HCT116 (cell line): ENCODE results near the gene AIF1L. TPM values are rescaled to one million over a fixed set of nuclear protein-coding genes. Genes with fewer than 3 reads are reported as not detected.

Experiments used
- ATAC-seq: fragments of 200-7000 bp; cut with Tn5 transposase; 2 replicates; pipeline ENCODE4 v1.9.1; 2020; ENCODE audit warnings: mild to moderate bottlenecking, moderate library complexity
- BruUV-seq: library from RNA; stranded (reverse); fragments of 400-500 nt; replicated peaks from 2 replicates; lab custom pipeline; 2021; lab: Mats Ljungman, UMichigan
- CTCF ChIA-PET: fragments of 300-600 bp; sonication (Branson Sonifier 250); formaldehyde crosslinking; loops from one replicate; lab custom pipeline; 2021; ENCODE audit warnings: antibody characterized with exemption; lab: Charles Lee
- POLR2A ChIA-PET: fragments of 300-600, 350-600 bp; sonication (Branson Sonifier 250); formaldehyde crosslinking; loops from one replicate; lab custom pipeline; 2021; ENCODE audit warnings: antibody characterized with exemption; lab: Charles Lee
- RAD21 ChIA-PET, 2 experiments: fragments of 300-600 bp; sonication (Branson Sonifier 250); formaldehyde crosslinking; loops; one replicate each; lab custom pipeline; 2023; ENCODE audit warnings: low total read pairs in 2 of 2; ENCODE audit not compliant: uncharacterized antibody in 2 of 2, unreplicated experiment in 2 of 2, low non-redundant PET in 1 of 2; lab: Charles Lee
- DNase-seq: peaks from one replicate; pipeline ENCODE4 v3.0.0-alpha.2; 2010; ENCODE audit warnings: low read depth, low spot score
- H2AFZ ChIP-seq: fragments of 200-600 bp; shearing (Covaris generic), sonication (generic); 2 replicates; pipeline ENCODE4 v1.6.1; 2017; ENCODE audit warnings: low read depth, mixed run types, mixed read lengths, antibody characterized with exemption, low read length; ENCODE audit not compliant: poor library complexity, severe bottlenecking
- H3K27ac ChIP-seq: 2 replicates; pipeline ENCODE4 v1.5.1; 2012; ENCODE audit warnings: low read depth, low read length
- H3K27me3 ChIP-seq: fragments of 200-600 bp; sonication (generic); 2 replicates; pipeline ENCODE4 v1.6.1; 2016; ENCODE audit warnings: mixed run types, low read length, mixed read lengths; ENCODE audit not compliant: insufficient read depth
- H3K36me3 ChIP-seq, 2 experiments: fragments of 200-500 bp in 1 of 2; fragments of 200-600 bp in 1 of 2; sonication (Bioruptor generic) in 1 of 2; sonication (generic) in 1 of 2; 2 replicates each; pipeline versions ENCODE4 v1.5.1 to v1.6.1; 2014 to 2016; ENCODE audit warnings: low read length in 2 of 2, inconsistent platforms in 1 of 2, mixed read lengths in 1 of 2, mixed run types in 1 of 2; ENCODE audit not compliant: insufficient read depth in 2 of 2, control insufficient read depth in 1 of 2
- H3K4me1 ChIP-seq, 2 experiments: fragments of 200-600 bp in 1 of 2; sonication (generic) in 1 of 2; 2 replicates each; pipeline versions ENCODE4 v1.5.1 to v1.6.1; 2012 to 2017; ENCODE audit warnings: low read length in 2 of 2, inconsistent platforms in 1 of 2, mild to moderate bottlenecking in 1 of 2, mixed read lengths in 1 of 2, mixed run types in 1 of 2, moderate library complexity in 1 of 2; ENCODE audit not compliant: insufficient read depth in 2 of 2, control insufficient read depth in 1 of 2
- H3K4me2 ChIP-seq: fragments of 200-600 bp; sonication (generic); 2 replicates; pipeline ENCODE4 v1.6.1; 2017; ENCODE audit warnings: mixed run types, low read length, mixed read lengths
- H3K4me3 ChIP-seq, 2 experiments: fragments of 200-600 bp in 1 of 2; sonication (generic) in 1 of 2; replicated peaks in 1 of 2; 2 replicates each; pipeline ENCODE4 v1.5.1; 2011 to 2016; ENCODE audit warnings: low read length in 2 of 2, control low read depth in 1 of 2, low read depth in 1 of 2, mild to moderate bottlenecking in 1 of 2, mixed read lengths in 1 of 2, mixed run types in 1 of 2
- H3K79me2 ChIP-seq: fragments of 200-600 bp; sonication (generic); 2 replicates; pipeline ENCODE4 v1.6.1; 2017; ENCODE audit warnings: mild to moderate bottlenecking, mixed run types, low read length, moderate library complexity, mixed read lengths; ENCODE audit not compliant: insufficient read depth
- H3K9ac ChIP-seq: fragments of 200-600 bp; sonication (generic); 2 replicates; pipeline ENCODE4 v1.6.1; 2016; ENCODE audit warnings: low read length, mixed read lengths
- H3K9me2 ChIP-seq: fragments of 200-600 bp; sonication (generic), shearing (Covaris generic); 2 replicates; pipeline ENCODE4 v1.6.1; 2017; ENCODE audit warnings: mixed run types, mild to moderate bottlenecking, moderate library complexity; ENCODE audit not compliant: insufficient read depth
- H3K9me3 ChIP-seq, 2 experiments: fragments of 200-500 bp in 1 of 2; fragments of 200-600 bp in 1 of 2; sonication (Bioruptor generic) in 1 of 2; sonication (generic) in 1 of 2; 2 replicates each; pipeline ENCODE4 v1.6.1; 2014 to 2017; ENCODE audit warnings: low read length in 2 of 2, mixed read lengths in 2 of 2, inconsistent platforms in 1 of 2, low read depth in 1 of 2, mild to moderate bottlenecking in 1 of 2, mixed run types in 1 of 2, moderate library complexity in 1 of 2; ENCODE audit not compliant: control insufficient read depth in 1 of 2, insufficient read depth in 1 of 2
- H4K20me1 ChIP-seq: fragments of 200-600 bp; sonication (generic), shearing (Covaris generic); 2 replicates; pipeline ENCODE4 v1.6.1; 2017; ENCODE audit warnings: mixed run types, mild to moderate bottlenecking, moderate library complexity; ENCODE audit not compliant: insufficient read depth
- EGR1 ChIP-seq: IDR thresholded peaks from 2 replicates; pipeline ENCODE4 v1.6.1; 2012; ENCODE audit warnings: low read depth
- ELF1 ChIP-seq: IDR thresholded peaks from 2 replicates; pipeline ENCODE4 v1.6.1; 2012; ENCODE audit warnings: low read depth, borderline replicate concordance
- EZH2 ChIP-seq: fragments of 200-600 bp; sonication (generic); IDR thresholded peaks from 2 replicates; pipeline ENCODE4 v1.6.1; 2017; ENCODE audit warnings: antibody characterized with exemption, mixed run types
- FOSL1 ChIP-seq: IDR thresholded peaks from 2 replicates; pipeline ENCODE4 v1.6.1; 2012; ENCODE audit warnings: low read depth
- POLR2A ChIP-seq: IDR thresholded peaks from 2 replicates; pipeline ENCODE4 v1.7.0; 2011; ENCODE audit warnings: borderline replicate concordance; ENCODE audit not compliant: insufficient read depth, insufficient read length; ENCODE audit errors: extremely low read depth
- POLR2AphosphoS5 ChIP-seq: IDR thresholded peaks from 2 replicates; pipeline ENCODE4 v1.6.1; 2011; ENCODE audit warnings: mild to moderate bottlenecking, low read depth, low read length, moderate library complexity
- RAD21 ChIP-seq: IDR thresholded peaks from 2 replicates; pipeline ENCODE4 v1.6.1; 2012; ENCODE audit warnings: low read depth, mild to moderate bottlenecking
- SIN3A ChIP-seq: IDR thresholded peaks from 2 replicates; pipeline ENCODE4 v1.6.1; 2012; ENCODE audit warnings: low read depth
- SP1 ChIP-seq: IDR thresholded peaks from 2 replicates; pipeline ENCODE4 v1.6.1; 2012; ENCODE audit warnings: low read depth
- SRF ChIP-seq: IDR thresholded peaks from 2 replicates; pipeline ENCODE4 v1.6.1; 2012; ENCODE audit warnings: low read depth
- TCF7L2 ChIP-seq: IDR thresholded peaks from 2 replicates; pipeline ENCODE4 v1.7.0; 2011; ENCODE audit warnings: borderline replicate concordance, inconsistent platforms; ENCODE audit not compliant: insufficient read depth, insufficient read length; ENCODE audit errors: extremely low read depth
- YY1 ChIP-seq: IDR thresholded peaks from 2 replicates; pipeline ENCODE4 v1.6.1; 2011; ENCODE audit warnings: low read length, low read depth, moderate library complexity, mild to moderate bottlenecking; ENCODE audit not compliant: insufficient replicate concordance; ENCODE audit errors: extremely low read depth
- ZFX ChIP-seq: fragments of 450-650 bp; IDR thresholded peaks from 2 replicates; pipeline ENCODE4 v1.6.1; 2017
- ZNF274 ChIP-seq: fragments of 200-500 bp; sonication (Bioruptor generic); IDR thresholded peaks from 2 replicates; pipeline ENCODE4 v1.6.1; 2014; ENCODE audit warnings: mild to moderate bottlenecking, low read depth, low read length, inconsistent platforms
- intact Hi-C: fragments of 100-400 bp; cut with micrococcal nuclease; formaldehyde crosslinking; loops from 2 replicates; pipeline ENCODE4 v1.10.0; 2022
- total RNA-seq: library from RNA; stranded (reverse); gene quantifications from one replicate; pipeline ENCODE4 v1.2.1, GENCODE V29; 2021; ENCODE audit not compliant: unreplicated experiment
- TF ChIP-seq, protein P1 (sequence below): IDR thresholded peaks from 2 replicates; pipeline ENCODE4 v1.6.1; 2012
- TF ChIP-seq, protein P2 (sequence below), 3 experiments: fragments of 200-600 bp in 1 of 3; sonication (generic) in 1 of 3; IDR thresholded peaks in 2 of 3; conservative IDR thresholded peaks in 1 of 3; 2 replicates each; pipeline ENCODE4 v1.5.1; 2012 to 2017; ENCODE audit warnings: low read depth in 2 of 3, low read length in 2 of 3, antibody characterized with exemption in 1 of 3, borderline replicate concordance in 1 of 3, control low read depth in 1 of 3, mild to moderate bottlenecking in 1 of 3, mixed read lengths in 1 of 3, mixed run types in 1 of 3, moderate library complexity in 1 of 3; ENCODE audit not compliant: insufficient read depth in 1 of 3
- TF ChIP-seq, protein P3 (sequence below): IDR thresholded peaks from 2 replicates; pipeline ENCODE4 v1.6.1; 2012
- TF ChIP-seq, protein P4 (sequence below): IDR thresholded peaks from 2 replicates; pipeline ENCODE4 v1.6.1; 2011; ENCODE audit warnings: mild to moderate bottlenecking, low read length, moderate library complexity; ENCODE audit not compliant: insufficient replicate concordance; ENCODE audit errors: extremely low read depth
- TF ChIP-seq, protein P5 (sequence below): IDR thresholded peaks from 2 replicates; pipeline ENCODE4 v1.6.1; 2012; ENCODE audit warnings: low read depth

Gene AIF1L
- total RNA-seq, 1 experiment from 2014 or later = 34.0 TPM

DNA sequence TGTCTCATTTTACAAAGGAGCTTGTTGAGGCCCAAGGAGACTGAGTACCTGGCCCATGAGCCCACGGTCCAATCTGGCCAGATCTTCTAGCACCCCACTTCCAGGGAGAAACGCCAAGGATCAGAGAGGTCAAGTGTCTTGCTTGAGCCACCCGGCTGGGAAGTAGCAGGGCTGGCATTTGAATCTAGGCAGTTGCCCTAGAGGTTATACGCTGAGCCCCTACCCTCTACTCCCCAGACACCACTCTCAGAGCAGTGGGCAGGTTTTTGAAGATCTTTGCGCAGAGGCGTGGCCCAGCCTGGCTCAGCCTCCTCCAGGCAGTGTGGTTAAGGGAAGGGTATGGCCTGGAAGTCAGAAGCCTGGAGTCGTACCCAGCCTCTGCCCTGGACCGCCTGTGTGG lies 23.3 kb downstream of the AIF1L start:
- ChIA-PET RAD21 (no interaction called here), POLR2A (no interaction called here)
- Histone ChIP-seq H3K9me2 (no peaks in the 10 kb centered on the region), H3K27ac (no peak overlapping the region), H3K9me3 (no peaks in the 10 kb centered on the region), H3K4me2 (no peak overlapping the region), H3K36me3 (peaks cover 3 to 5% of the 10 kb centered on the region in 2 experiments; a peak in 2 of 4 replicates), H4K20me1 (no peaks in the 10 kb centered on the region)
- no peak for ATAC-seq
- intact Hi-C loops = no loop called here
- BruUV-seq = no TSS peak
- TF ChIP-seq RAD21 = no peak
- TF ChIP-seq, protein P1, sequence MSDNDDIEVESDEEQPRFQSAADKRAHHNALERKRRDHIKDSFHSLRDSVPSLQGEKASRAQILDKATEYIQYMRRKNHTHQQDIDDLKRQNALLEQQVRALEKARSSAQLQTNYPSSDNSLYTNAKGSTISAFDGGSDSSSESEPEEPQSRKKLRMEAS = no peak
- TF ChIP-seq TCF7L2 = no peak
- TF ChIP-seq FOSL1 = no peak
- no peak for TF ChIP-seq SP1
- no peak for TF ChIP-seq EGR1
- TF ChIP-seq EZH2 = no peak
- TF ChIP-seq, protein P2, sequence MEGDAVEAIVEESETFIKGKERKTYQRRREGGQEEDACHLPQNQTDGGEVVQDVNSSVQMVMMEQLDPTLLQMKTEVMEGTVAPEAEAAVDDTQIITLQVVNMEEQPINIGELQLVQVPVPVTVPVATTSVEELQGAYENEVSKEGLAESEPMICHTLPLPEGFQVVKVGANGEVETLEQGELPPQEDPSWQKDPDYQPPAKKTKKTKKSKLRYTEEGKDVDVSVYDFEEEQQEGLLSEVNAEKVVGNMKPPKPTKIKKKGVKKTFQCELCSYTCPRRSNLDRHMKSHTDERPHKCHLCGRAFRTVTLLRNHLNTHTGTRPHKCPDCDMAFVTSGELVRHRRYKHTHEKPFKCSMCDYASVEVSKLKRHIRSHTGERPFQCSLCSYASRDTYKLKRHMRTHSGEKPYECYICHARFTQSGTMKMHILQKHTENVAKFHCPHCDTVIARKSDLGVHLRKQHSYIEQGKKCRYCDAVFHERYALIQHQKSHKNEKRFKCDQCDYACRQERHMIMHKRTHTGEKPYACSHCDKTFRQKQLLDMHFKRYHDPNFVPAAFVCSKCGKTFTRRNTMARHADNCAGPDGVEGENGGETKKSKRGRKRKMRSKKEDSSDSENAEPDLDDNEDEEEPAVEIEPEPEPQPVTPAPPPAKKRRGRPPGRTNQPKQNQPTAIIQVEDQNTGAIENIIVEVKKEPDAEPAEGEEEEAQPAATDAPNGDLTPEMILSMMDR (IDR thresholded peaks at IDR 0.05 in 2 of 3, conservative IDR thresholded peaks at IDR 0.05 in 1 of 3; ENCODE audit: borderline replicate concordance in 1 of 3, insufficient read depth in 1 of 3, low read depth in 2 of 3, low read length in 2 of 3) = no peak
- TF ChIP-seq, protein P3, sequence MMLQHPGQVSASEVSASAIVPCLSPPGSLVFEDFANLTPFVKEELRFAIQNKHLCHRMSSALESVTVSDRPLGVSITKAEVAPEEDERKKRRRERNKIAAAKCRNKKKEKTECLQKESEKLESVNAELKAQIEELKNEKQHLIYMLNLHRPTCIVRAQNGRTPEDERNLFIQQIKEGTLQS = no peak
- no peak for TF ChIP-seq SRF
- TF ChIP-seq, protein P4, sequence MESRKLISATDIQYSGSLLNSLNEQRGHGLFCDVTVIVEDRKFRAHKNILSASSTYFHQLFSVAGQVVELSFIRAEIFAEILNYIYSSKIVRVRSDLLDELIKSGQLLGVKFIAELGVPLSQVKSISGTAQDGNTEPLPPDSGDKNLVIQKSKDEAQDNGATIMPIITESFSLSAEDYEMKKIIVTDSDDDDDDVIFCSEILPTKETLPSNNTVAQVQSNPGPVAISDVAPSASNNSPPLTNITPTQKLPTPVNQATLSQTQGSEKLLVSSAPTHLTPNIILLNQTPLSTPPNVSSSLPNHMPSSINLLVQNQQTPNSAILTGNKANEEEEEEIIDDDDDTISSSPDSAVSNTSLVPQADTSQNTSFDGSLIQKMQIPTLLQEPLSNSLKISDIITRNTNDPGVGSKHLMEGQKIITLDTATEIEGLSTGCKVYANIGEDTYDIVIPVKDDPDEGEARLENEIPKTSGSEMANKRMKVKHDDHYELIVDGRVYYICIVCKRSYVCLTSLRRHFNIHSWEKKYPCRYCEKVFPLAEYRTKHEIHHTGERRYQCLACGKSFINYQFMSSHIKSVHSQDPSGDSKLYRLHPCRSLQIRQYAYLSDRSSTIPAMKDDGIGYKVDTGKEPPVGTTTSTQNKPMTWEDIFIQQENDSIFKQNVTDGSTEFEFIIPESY = no peak
- TF ChIP-seq POLR2A = no peak
- no peak for TF ChIP-seq SIN3A
- TF ChIP-seq, protein P5, sequence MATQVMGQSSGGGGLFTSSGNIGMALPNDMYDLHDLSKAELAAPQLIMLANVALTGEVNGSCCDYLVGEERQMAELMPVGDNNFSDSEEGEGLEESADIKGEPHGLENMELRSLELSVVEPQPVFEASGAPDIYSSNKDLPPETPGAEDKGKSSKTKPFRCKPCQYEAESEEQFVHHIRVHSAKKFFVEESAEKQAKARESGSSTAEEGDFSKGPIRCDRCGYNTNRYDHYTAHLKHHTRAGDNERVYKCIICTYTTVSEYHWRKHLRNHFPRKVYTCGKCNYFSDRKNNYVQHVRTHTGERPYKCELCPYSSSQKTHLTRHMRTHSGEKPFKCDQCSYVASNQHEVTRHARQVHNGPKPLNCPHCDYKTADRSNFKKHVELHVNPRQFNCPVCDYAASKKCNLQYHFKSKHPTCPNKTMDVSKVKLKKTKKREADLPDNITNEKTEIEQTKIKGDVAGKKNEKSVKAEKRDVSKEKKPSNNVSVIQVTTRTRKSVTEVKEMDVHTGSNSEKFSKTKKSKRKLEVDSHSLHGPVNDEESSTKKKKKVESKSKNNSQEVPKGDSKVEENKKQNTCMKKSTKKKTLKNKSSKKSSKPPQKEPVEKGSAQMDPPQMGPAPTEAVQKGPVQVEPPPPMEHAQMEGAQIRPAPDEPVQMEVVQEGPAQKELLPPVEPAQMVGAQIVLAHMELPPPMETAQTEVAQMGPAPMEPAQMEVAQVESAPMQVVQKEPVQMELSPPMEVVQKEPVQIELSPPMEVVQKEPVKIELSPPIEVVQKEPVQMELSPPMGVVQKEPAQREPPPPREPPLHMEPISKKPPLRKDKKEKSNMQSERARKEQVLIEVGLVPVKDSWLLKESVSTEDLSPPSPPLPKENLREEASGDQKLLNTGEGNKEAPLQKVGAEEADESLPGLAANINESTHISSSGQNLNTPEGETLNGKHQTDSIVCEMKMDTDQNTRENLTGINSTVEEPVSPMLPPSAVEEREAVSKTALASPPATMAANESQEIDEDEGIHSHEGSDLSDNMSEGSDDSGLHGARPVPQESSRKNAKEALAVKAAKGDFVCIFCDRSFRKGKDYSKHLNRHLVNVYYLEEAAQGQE = no peak
- no peak for TF ChIP-seq ZNF274
- TF ChIP-seq POLR2AphosphoS5 = no peak
- TF ChIP-seq YY1 = no peak
- no peak for TF ChIP-seq ELF1
- TF ChIP-seq ZFX = no peak
- TF ChIP-seq, all 23 proteins: peak for 0
- Histone ChIP-seq H3K79me2 (peaks cover 2% of the 10 kb centered on the region; the same call in 1 of the 2 replicates), H2AFZ (no peak overlapping the region), H3K4me3 (no peak overlapping the region), H3K9ac (no peak overlapping the region), H3K4me1 (peaks cover 0 to 2% of the 10 kb centered on the region in 2 experiments; a peak in 1 of 4 replicates), H3K27me3 (no peaks in the 10 kb centered on the region)
- DNase-seq = no peak
- CTCF ChIA-PET = no interaction called here
